ENCODE data around the gene SF3B5. TPM values are rescaled to one million over a fixed set of nuclear protein-coding genes. Genes with fewer than 3 reads are reported as not detected.

Gene SF3B5
- total and polyA plus RNA-seq, 2 experiments from 2014 or later = 151 to 183 TPM

DNA sequence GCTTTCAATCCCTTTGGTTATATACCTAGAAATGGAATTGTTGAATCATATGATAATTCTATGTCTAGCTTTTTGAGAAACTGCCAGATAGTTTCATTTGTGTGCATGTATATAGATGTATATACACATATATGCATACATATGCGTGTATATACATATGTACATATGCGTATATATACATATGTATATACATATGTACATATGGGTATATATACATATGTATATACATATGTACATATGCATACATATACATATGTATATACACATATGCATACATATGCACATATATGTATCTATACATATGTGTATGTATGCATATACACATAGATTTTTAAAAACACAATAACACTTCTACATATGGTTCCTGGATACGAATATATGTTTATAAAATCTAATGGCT is 8.4 kb downstream of the SF3B5 start:
- Histone ChIP-seq H3K9me2 (ENCODE audit: insufficient read depth) (no peaks in the 10 kb centered on the region), H3K4me1 (ENCODE audit: insufficient read depth) (no peaks in the 10 kb centered on the region), H4K20me1 (replicated peaks; ENCODE audit: insufficient read depth) (no peaks in the 10 kb centered on the region), H3F3A (replicated peaks; ENCODE audit: low read depth) (no peaks in the 10 kb centered on the region), H2AFZ (no peak overlapping the region), H3K27me3 (ENCODE audit: insufficient read depth) (no peaks in the 10 kb centered on the region), H3K36me3 (ENCODE audit: insufficient read depth) (no peaks in the 10 kb centered on the region), H3K4me2 (no peak overlapping the region), H3K79me2 (replicated peaks; ENCODE audit: insufficient read depth) (no peaks in the 10 kb centered on the region), H3K27ac (ENCODE audit: low read depth) (no peak overlapping the region), H3K4me3 (no peak overlapping the region)
- no peaks in the 10 kb centered on the region for H3K9me3 Mint-ChIP-seq
- no peaks in the 10 kb centered on the region for H3K36me3 Mint-ChIP-seq (ENCODE audit: low read depth)
- ATAC-seq (no peak), DNase-seq (ENCODE audit: low spot score) (no peak)
- H3K27ac Mint-ChIP-seq = no peak overlapping the region
- H3K4me1 Mint-ChIP-seq = no peaks in the 10 kb centered on the region
- H3K27me3 Mint-ChIP-seq (ENCODE audit: insufficient read depth, low read depth, poor library complexity) = peaks cover 2% of the 10 kb centered on the region
- no peak overlapping the region for H3K4me3 Mint-ChIP-seq
- TF ChIP-seq ZNF331 (CRISPR knock-in tag; IDR thresholded peaks at IDR 0.05; ENCODE audit: low read depth) = no peak
- TF ChIP-seq CREB1 (CRISPR knock-in tag; IDR thresholded peaks at IDR 0.05; ENCODE audit: low read depth) = no peak
- no peak for TF ChIP-seq EZH2 (IDR thresholded peaks at IDR 0.05; ENCODE audit: low read depth, unreplicated experiment)
- TF ChIP-seq NANOG (IDR thresholded peaks at IDR 0.05; ENCODE audit: borderline replicate concordance) = no peak
- TF ChIP-seq, protein P1, sequence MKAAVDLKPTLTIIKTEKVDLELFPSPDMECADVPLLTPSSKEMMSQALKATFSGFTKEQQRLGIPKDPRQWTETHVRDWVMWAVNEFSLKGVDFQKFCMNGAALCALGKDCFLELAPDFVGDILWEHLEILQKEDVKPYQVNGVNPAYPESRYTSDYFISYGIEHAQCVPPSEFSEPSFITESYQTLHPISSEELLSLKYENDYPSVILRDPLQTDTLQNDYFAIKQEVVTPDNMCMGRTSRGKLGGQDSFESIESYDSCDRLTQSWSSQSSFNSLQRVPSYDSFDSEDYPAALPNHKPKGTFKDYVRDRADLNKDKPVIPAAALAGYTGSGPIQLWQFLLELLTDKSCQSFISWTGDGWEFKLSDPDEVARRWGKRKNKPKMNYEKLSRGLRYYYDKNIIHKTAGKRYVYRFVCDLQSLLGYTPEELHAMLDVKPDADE (IDR thresholded peaks at IDR 0.05) = no peak
- TF ChIP-seq, protein P2, sequence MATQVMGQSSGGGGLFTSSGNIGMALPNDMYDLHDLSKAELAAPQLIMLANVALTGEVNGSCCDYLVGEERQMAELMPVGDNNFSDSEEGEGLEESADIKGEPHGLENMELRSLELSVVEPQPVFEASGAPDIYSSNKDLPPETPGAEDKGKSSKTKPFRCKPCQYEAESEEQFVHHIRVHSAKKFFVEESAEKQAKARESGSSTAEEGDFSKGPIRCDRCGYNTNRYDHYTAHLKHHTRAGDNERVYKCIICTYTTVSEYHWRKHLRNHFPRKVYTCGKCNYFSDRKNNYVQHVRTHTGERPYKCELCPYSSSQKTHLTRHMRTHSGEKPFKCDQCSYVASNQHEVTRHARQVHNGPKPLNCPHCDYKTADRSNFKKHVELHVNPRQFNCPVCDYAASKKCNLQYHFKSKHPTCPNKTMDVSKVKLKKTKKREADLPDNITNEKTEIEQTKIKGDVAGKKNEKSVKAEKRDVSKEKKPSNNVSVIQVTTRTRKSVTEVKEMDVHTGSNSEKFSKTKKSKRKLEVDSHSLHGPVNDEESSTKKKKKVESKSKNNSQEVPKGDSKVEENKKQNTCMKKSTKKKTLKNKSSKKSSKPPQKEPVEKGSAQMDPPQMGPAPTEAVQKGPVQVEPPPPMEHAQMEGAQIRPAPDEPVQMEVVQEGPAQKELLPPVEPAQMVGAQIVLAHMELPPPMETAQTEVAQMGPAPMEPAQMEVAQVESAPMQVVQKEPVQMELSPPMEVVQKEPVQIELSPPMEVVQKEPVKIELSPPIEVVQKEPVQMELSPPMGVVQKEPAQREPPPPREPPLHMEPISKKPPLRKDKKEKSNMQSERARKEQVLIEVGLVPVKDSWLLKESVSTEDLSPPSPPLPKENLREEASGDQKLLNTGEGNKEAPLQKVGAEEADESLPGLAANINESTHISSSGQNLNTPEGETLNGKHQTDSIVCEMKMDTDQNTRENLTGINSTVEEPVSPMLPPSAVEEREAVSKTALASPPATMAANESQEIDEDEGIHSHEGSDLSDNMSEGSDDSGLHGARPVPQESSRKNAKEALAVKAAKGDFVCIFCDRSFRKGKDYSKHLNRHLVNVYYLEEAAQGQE (IDR thresholded peaks at IDR 0.05; ENCODE audit: unreplicated experiment) = no peak
- no peak for TF ChIP-seq JUNB (IDR thresholded peaks at IDR 0.05; ENCODE audit: unreplicated experiment)
- TF ChIP-seq EZH2phosphoT487 (IDR thresholded peaks at IDR 0.05; ENCODE audit: unreplicated experiment) = no peak
- TF ChIP-seq, protein P3, sequence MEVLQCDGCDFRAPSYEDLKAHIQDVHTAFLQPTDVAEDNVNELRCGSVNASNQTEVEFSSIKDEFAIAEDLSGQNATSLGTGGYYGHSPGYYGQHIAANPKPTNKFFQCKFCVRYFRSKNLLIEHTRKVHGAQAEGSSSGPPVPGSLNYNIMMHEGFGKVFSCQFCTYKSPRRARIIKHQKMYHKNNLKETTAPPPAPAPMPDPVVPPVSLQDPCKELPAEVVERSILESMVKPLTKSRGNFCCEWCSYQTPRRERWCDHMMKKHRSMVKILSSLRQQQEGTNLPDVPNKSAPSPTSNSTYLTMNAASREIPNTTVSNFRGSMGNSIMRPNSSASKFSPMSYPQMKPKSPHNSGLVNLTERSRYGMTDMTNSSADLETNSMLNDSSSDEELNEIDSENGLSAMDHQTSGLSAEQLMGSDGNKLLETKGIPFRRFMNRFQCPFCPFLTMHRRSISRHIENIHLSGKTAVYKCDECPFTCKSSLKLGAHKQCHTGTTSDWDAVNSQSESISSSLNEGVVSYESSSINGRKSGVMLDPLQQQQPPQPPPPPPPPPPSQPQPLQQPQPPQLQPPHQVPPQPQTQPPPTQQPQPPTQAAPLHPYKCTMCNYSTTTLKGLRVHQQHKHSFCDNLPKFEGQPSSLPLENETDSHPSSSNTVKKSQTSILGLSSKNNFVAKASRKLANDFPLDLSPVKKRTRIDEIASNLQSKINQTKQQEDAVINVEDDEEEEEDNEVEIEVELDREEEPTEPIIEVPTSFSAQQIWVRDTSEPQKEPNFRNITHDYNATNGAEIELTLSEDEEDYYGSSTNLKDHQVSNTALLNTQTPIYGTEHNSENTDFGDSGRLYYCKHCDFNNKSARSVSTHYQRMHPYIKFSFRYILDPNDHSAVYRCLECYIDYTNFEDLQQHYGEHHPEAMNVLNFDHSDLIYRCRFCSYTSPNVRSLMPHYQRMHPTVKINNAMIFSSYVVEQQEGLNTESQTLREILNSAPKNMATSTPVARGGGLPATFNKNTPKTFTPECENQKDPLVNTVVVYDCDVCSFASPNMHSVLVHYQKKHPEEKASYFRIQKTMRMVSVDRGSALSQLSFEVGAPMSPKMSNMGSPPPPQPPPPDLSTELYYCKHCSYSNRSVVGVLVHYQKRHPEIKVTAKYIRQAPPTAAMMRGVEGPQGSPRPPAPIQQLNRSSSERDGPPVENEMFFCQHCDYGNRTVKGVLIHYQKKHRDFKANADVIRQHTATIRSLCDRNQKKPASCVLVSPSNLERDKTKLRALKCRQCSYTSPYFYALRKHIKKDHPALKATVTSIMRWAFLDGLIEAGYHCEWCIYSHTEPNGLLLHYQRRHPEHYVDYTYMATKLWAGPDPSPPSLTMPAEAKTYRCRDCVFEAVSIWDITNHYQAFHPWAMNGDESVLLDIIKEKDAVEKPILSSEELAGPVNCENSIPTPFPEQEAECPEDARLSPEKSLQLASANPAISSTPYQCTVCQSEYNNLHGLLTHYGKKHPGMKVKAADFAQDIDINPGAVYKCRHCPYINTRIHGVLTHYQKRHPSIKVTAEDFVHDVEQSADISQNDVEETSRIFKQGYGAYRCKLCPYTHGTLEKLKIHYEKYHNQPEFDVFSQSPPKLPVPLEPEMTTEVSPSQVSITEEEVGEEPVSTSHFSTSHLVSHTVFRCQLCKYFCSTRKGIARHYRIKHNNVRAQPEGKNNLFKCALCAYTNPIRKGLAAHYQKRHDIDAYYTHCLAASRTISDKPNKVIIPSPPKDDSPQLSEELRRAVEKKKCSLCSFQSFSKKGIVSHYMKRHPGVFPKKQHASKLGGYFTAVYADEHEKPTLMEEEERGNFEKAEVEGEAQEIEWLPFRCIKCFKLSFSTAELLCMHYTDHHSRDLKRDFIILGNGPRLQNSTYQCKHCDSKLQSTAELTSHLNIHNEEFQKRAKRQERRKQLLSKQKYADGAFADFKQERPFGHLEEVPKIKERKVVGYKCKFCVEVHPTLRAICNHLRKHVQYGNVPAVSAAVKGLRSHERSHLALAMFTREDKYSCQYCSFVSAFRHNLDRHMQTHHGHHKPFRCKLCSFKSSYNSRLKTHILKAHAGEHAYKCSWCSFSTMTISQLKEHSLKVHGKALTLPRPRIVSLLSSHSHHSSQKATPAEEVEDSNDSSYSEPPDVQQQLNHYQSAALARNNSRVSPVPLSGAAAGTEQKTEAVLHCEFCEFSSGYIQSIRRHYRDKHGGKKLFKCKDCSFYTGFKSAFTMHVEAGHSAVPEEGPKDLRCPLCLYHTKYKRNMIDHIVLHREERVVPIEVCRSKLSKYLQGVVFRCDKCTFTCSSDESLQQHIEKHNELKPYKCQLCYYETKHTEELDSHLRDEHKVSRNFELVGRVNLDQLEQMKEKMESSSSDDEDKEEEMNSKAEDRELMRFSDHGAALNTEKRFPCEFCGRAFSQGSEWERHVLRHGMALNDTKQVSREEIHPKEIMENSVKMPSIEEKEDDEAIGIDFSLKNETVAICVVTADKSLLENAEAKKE (CRISPR knock-in tag; IDR thresholded peaks at IDR 0.05) = no peak
- TF ChIP-seq, protein P4, sequence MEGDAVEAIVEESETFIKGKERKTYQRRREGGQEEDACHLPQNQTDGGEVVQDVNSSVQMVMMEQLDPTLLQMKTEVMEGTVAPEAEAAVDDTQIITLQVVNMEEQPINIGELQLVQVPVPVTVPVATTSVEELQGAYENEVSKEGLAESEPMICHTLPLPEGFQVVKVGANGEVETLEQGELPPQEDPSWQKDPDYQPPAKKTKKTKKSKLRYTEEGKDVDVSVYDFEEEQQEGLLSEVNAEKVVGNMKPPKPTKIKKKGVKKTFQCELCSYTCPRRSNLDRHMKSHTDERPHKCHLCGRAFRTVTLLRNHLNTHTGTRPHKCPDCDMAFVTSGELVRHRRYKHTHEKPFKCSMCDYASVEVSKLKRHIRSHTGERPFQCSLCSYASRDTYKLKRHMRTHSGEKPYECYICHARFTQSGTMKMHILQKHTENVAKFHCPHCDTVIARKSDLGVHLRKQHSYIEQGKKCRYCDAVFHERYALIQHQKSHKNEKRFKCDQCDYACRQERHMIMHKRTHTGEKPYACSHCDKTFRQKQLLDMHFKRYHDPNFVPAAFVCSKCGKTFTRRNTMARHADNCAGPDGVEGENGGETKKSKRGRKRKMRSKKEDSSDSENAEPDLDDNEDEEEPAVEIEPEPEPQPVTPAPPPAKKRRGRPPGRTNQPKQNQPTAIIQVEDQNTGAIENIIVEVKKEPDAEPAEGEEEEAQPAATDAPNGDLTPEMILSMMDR (conservative IDR thresholded peaks at IDR 0.05; ENCODE audit: low read depth in 2 of 2) = no peak
- TF ChIP-seq STAT1 (IDR thresholded peaks at IDR 0.05; ENCODE audit: unreplicated experiment) = no peak
- no peak for TF ChIP-seq ZNF114 (CRISPR knock-in tag; IDR thresholded peaks at IDR 0.05)
- no peak for TF ChIP-seq POLR2AphosphoS5 (IDR thresholded peaks at IDR 0.05; ENCODE audit: low read depth)

Data from GM23338 (cell line).